Thoracic aorta (tissue), 2 donors: ENCODE measurements around the gene SNX20. TPM values are rescaled to one million over a fixed set of nuclear protein-coding genes. Genes with fewer than 3 reads are reported as not detected.
A peak's percentile ranks its signal among the peaks of the same experiment; 100 is the strongest.

Source experiments
- ATAC-seq: fragments of 150-250 bp; one replicate; pipeline ENCODE4 v1.8.0; 2017; ENCODE audit warnings: low read depth; ENCODE audit not compliant: insufficient number of reproducible peaks, low FRiP score
- DNase-seq: peaks from one replicate; pipeline ENCODE4 v3.0.0-alpha.2; 2020; ENCODE audit warnings: low spot score
- H3K27ac ChIP-seq, 2 donors: fragments of 200-600 bp; sonication (generic); 1 replicate in 1 of 2; 2 replicates in 1 of 2; pipeline ENCODE4 v1.5.1; 2016; ENCODE audit warnings: mild to moderate bottlenecking in 2 of 2, moderate library complexity in 2 of 2
- H3K27me3 ChIP-seq: fragments of 200-600 bp; sonication (generic); replicated peaks from 2 replicates; pipeline ENCODE4 v1.6.0; 2016; ENCODE audit warnings: mild to moderate bottlenecking; ENCODE audit not compliant: insufficient read depth
- H3K36me3 ChIP-seq: fragments of 200-600 bp; sonication (generic); one replicate; pipeline ENCODE4 v1.5.1; 2016
- H3K4me1 ChIP-seq, 2 donors: fragments of 200-600 bp; sonication (generic); 1 replicate in 1 of 2; 2 replicates in 1 of 2; pipeline versions ENCODE4 v1.5.1 to v1.6.0; 2016; ENCODE audit warnings: low read depth in 2 of 2, mild to moderate bottlenecking in 1 of 2; ENCODE audit not compliant: control insufficient read depth in 1 of 2
- H3K4me3 ChIP-seq: fragments of 200-600 bp; sonication (generic); 2 replicates; pipeline ENCODE4 v1.5.1; 2016; ENCODE audit warnings: mild to moderate bottlenecking
- H3K9me3 ChIP-seq: fragments of 200-600 bp; sonication (generic); 2 replicates; pipeline ENCODE4 v1.5.1; 2016
- total RNA-seq, 2 donors: library from RNA; depleted of rRNA; stranded (reverse); fragments of >200 nt; gene quantifications; one replicate each; pipeline versions ENCODE4 v1.1.0 to v1.2.3, GENCODE V29; 2016
- TF ChIP-seq, protein P1 (sequence below): fragments of 200-600 bp; sonication (generic); IDR thresholded peaks from one replicate; pipeline ENCODE4 v1.5.1; 2019; ENCODE audit warnings: antibody characterized with exemption

Gene SNX20
- total RNA-seq, 2 donors from 2014 or later, result 3.3 to 4.6 TPM

GRCh38 chr16:50674831-50675230 lies 6.3 kb downstream of the SNX20 start:
- ATAC-seq, result no peak

GRCh38 chr16:50673496-50674275 lies 7.4 kb downstream of the SNX20 start:
- no peak overlapping the region for H3K4me3 ChIP-seq
- no peak for ATAC-seq
- DNase-seq, result no peak

More at GRCh38 chr16:50674831-50675230, 6.3 kb downstream of the SNX20 start:
- peaks cover 7% of the 10 kb centered on the region for H3K9me3 ChIP-seq
- H3K4me1 ChIP-seq, result no peaks in the 10 kb centered on the region
- H3K27me3 ChIP-seq, result no peaks in the 10 kb centered on the region
- H3K36me3 ChIP-seq, result peaks cover 5% of the 10 kb centered on the region
- no peak overlapping the region for H3K27ac ChIP-seq
- no peak overlapping the region for H3K4me3 ChIP-seq
- TF ChIP-seq, protein P1, sequence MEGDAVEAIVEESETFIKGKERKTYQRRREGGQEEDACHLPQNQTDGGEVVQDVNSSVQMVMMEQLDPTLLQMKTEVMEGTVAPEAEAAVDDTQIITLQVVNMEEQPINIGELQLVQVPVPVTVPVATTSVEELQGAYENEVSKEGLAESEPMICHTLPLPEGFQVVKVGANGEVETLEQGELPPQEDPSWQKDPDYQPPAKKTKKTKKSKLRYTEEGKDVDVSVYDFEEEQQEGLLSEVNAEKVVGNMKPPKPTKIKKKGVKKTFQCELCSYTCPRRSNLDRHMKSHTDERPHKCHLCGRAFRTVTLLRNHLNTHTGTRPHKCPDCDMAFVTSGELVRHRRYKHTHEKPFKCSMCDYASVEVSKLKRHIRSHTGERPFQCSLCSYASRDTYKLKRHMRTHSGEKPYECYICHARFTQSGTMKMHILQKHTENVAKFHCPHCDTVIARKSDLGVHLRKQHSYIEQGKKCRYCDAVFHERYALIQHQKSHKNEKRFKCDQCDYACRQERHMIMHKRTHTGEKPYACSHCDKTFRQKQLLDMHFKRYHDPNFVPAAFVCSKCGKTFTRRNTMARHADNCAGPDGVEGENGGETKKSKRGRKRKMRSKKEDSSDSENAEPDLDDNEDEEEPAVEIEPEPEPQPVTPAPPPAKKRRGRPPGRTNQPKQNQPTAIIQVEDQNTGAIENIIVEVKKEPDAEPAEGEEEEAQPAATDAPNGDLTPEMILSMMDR, result no peak
- no peak for DNase-seq

DNA sequence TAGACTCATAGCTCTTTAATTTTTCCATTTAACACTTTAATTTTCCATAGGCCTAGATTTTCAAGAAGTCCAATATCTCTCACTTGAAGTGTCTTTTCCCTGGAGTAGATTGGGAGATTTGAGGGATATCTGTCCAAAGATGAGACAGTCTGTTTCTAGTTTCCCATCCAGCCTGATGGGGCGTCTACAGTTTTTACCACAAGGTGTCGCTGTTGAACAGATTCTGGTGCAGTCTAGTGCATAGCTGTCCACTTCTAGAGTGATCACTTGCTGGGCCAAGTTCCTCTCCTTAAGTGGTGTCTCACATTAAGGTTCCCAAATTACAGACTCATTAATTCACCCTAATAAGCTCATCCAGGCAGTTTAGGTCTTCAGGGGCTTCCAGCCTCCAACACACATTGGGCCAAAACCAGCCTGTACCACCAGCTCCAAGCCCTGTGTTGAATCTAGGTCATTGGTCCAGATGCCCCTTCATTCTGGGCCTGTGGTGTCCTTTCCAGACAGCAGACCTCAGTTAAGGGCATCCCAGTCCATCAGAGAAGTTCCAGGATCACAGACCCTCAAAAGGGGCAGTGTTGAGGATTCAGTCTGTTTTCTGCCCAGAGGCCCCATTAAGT lies 9.4 kb downstream of the SNX20 start:
- Histone ChIP-seq H3K9me3 (peaks cover 7% of the 10 kb centered on the region), H3K27me3 (no peaks in the 10 kb centered on the region), H3K4me3 (no peak overlapping the region), H3K27ac (no peak overlapping the region), H3K4me1 (peaks cover 5 to 12% of the 10 kb centered on the region in 2 donors), H3K36me3 (peaks cover 5% of the 10 kb centered on the region)
- ATAC-seq, result no peak
- TF ChIP-seq, protein P1, result peak; percentile 27
- DNase-seq, result no peak

More at GRCh38 chr16:50673496-50674275, 7.4 kb downstream of the SNX20 start:
- Histone ChIP-seq H3K27me3 (no peaks in the 10 kb centered on the region), H3K4me1 (peaks cover under 1 to 4% of the 10 kb centered on the region in 2 donors), H3K36me3 (peaks cover 5% of the 10 kb centered on the region), H3K27ac (no peak overlapping the region), H3K9me3 (peaks cover 7% of the 10 kb centered on the region)
- TF ChIP-seq, protein P1, result no peak

DNA sequence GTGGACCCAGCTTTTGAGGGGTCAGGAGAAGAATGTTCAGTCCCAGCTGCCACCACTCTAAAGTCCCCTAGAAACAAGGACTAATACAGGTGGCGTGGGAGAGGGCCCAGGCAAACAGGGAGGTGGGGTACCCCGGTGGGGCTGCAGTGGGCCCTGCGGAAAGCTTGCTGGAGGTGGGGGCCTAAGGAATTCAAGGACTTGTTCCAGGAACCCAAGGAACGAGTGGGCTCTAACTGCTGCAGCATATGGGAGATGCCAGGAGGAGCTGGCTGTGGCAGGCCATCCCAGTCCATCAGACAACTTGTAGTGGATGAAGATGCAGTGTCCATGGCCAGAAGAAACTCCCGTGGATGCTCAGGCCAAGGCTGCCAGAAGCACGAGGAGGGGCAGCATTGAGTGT lies 10.6 kb downstream of the SNX20 start:
- Histone ChIP-seq H3K27ac (no peak overlapping the region), H3K9me3 (peaks cover 7% of the 10 kb centered on the region), H3K4me3 (no peak overlapping the region), H3K36me3 (peaks cover 5% of the 10 kb centered on the region), H3K4me1 (peaks cover 5 to 12% of the 10 kb centered on the region in 2 donors), H3K27me3 (no peaks in the 10 kb centered on the region)
- DNase-seq (no peak), ATAC-seq (no peak)
- TF ChIP-seq, protein P1, result no peak

DNA sequence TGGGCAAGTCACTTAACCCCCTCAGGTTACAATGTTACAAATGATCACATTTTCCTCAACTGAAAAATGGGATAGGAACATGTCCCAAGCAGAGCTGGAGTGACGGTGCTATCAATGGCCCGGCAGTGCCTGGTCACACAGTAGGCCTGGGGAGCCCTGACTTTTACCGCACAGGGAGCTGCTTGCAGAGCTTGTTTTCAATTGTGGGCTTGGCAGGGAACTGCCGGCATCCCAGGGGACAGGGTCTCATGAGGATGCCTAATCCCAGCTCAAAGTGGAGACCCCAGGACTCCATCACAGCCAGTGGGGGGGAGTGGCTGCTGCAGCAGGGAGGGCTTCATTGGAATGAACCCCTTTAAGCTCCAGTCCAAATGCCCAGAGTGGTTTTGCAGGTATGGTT lies 11.4 kb downstream of the SNX20 start:
- no peak overlapping the region for H3K27ac ChIP-seq

More for the DNA sequence above, 11.4 kb downstream of the SNX20 start:
- ATAC-seq (no peak), DNase-seq (no peak)
- Histone ChIP-seq H3K4me3 (no peak overlapping the region), H3K36me3 (peaks cover 5% of the 10 kb centered on the region), H3K4me1 (peaks cover 5 to 16% of the 10 kb centered on the region in 2 donors), H3K9me3 (peaks cover 7% of the 10 kb centered on the region), H3K27me3 (no peaks in the 10 kb centered on the region)
- TF ChIP-seq, protein P1, result no peak
